Suppressor macrophage treated with lipopolysaccharide for 4 hours (primary cell): ENCODE measurements around the gene GCLC.
"Not testable (repeated sequence)": the region's sequence is repeated elsewhere in the genome, so short reads cannot be mapped to it uniquely, and the experiment has no call there.

ENCODE experiments used
- DNase-seq: peaks from one replicate; pipeline ENCODE4 v3.0.0-alpha.2; 2020

GCLC gene

DNA sequence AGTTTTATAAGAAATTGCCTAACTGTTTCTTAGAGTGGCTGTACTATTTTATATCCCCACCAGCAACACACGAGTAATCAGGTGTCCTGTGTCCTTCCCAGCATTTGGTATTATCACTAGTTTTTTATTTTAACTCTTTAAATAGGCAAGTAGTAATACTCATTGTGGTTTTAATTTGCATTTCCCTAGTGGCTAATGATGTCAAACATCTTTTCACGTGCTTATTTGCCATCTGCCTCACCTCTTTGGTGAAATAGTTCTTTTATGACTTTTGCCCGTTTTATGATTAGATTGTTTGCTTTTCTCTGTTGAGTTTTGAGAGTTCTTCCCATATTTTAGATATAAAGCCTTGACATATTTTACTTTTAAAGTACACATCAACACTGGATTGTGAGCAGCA, 57.8 kb downstream of the GCLC start:
- DNase-seq: no peak

DNA sequence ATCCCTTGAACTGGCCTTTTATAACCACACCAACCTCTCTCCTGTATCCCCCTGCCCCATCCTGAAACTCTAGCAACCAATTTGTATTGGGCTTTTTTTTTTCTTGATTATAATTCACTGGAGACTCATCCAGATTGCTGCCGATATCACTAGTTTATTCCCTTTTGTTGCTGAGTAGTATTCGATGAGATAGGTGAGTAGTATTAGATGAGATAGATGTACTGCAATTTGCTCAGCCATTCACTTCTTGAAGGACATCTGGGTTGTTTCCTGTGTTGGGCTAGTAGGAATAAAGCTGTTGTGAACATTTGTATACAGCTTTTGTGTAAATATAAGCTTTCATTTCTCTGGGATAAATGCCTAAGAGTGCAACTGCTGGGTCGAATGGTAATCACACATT, 58.2 kb downstream of the GCLC start:
- no peak for DNase-seq

DNA sequence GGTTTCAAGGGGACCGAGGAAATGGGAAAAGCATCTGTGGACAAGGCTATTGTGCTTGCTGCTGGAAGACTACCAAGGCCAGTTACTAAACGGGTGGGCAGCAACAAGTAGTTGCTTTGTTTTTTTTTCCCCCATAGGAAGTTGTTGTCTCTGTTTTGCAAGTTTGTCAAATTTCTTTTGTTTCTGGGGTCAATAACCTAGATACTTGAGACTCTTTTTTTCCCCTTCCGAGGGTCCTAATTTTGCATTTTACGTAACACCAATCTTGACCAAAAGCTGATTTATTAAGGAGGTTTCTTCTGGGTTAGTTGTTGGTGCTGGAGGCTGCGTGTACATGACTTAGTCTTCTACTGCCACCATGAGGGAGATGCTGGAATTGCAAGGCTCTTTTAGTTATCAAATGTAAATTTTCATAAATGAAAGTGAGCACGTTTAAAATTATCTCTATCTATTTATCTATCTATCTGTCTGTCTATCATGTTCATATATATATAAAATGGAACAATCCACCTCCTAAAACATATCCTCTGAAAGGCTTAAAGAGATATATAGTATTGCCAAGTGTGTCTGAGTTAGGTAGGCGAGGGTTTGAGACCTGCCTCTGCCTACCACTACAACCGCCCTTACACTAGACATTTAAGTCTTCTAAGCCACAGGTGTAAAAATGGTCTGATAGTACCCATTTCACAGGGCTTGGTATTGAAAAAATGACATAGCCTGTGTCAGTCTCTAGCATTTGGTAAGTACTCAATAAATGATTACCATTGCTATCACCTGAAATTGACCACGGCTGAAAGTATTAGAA, 60.2 kb downstream of the GCLC start:
- DNase-seq: peak; percentile 93

DNA sequence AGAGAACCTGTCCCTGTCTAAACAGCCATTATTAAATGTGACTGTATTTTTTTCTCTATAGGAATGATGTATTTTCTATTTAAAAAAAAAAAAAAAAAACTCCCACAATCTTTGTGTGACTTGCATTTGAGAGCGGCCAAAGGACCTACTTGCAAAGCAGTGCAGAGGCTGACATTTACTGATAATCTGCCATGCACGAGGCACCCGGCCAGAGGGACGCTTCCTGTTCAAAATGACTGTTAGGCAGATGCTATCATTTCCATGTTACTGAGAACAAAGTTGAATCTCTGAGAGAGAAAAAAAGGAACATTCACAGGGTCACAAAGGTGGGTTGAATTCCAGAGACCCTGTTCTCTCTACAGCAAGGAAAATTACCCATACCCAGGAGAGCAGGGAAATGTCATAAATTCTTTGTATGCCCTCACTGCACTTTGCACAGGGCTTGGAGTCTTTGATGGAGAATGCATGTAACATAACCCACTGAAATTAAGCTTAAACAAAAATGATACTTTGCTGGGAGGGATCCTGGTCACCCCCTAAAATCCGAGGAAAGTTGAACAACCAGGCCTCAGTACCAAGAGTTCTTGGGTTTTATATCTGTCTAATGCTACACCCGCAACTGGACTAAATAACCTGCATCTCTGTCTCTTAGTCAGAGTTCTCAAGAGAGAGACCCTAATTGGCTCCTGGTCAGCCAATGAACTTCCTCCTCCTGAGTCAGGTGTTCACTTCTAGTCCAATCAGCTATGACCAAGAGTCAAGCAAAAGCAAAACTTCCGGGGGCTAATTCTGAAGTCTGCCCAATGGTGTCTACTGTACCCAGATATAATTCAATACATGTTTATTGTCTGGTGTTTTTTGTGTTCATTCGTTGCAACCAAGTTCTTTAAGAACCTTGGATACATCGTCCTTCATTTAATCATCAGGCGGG, 61.2 kb downstream of the GCLC start:
- peak; percentile 75 for DNase-seq

DNA sequence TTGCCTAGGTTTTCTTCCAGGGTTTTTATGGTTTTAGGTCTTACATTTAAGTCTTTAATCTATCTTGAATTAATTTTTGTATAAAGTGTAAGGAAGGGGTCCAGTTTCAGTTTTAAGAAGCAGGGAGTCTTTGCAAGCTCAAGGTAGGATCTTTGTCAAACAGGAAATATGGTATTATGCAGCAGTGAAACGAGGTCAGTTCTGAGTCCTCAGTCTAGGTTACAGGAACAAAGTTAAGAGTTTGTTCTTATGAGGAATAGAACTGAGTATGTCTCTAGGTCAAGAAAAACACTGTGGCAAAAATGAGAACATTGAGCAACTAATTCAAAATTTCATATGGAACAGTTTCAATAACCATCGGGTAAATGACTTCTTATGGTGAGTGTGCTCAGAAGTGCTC, 63.6 kb downstream of the GCLC start:
- no peak for DNase-seq

DNA sequence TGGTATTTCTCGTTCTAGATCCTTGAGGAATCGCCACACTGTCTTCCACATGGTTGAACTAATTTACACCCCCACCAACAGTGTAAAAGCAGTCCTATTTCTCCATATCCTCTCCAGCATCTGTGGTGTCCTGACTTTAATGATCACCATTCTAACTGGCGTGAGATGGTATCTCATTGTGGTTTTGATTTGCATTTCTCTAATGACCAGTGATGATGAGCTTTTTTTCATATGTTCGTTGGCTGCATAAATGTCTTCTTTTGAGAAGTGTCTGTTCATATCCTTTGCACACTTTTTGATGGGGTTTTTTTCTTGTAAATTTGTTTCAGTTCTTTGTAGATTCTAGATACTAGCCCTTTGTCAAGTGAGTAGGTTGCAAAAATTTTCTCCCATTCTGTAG, 64.1 kb downstream of the GCLC start:
- DNase-seq: not testable (repeated sequence)

GRCh38 chr6:53479871-53480270, 65.0 kb downstream of the GCLC start:
- no peak for DNase-seq

DNA sequence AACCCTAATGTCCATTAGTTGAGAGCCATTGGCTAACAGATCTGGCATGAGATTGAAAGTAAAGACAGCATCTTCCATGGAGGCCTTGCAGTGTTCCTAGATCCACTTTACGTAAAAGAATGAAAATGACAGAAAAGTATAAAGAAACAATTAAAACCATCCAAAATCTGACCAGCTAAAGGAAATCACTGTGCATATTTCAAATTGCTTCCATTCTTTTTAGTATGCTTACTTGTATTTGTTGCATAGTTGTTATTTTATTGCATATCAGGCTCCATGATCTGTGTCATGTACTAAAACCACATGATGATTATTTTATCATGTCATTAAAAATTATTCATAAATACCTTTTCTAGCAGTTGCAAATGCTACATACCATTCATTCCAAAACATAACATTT, 67.9 kb downstream of the GCLC start:
- no peak for DNase-seq

GRCh38 chr6:53474010-53474409, 70.9 kb downstream of the GCLC start:
- no peak for DNase-seq

- DNase-seq: no peak
Measured at GRCh38 chr6:53469163-53469562, 75.7 kb downstream of the GCLC start.

DNA sequence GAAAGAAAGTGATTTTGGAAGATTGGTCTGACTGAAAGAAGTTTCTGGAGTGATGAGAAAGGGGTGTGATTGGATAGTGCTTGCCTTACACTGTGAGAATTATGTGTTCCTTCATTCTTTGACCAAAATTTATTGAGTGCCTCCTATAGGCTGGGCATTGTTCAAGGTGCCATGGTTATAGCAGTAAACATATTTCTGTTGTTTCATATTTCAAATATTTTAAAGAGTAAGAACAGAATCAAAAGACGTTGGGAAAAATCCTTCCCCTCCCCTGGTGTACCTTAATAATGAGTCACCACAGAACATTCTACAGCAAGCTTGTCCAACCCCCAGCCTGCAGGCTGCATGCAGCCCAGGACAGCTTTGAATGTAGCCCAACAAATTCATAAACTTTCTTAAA, 78.6 kb downstream of the GCLC start:
- DNase-seq: no peak

DNA sequence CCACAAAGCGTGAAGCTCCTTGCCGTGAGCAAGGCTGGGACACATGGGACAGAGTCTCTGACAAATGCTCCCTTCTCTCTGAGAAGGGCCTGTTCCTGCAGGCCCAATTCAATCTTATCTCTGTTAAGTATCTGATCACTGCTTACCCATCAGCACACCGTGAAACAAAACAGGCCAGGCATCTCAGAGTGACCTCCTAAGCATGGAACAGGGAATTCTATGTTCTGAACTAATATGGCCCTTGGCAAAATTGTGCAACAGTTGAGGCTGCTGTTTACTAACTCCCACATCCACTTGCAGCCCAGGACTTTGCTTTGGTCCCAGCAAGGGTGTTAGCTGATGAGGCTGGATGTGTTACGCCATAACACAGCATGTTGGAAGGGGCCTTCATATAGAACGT, 79.2 kb downstream of the GCLC start:
- peak; percentile 27 for DNase-seq

DNA sequence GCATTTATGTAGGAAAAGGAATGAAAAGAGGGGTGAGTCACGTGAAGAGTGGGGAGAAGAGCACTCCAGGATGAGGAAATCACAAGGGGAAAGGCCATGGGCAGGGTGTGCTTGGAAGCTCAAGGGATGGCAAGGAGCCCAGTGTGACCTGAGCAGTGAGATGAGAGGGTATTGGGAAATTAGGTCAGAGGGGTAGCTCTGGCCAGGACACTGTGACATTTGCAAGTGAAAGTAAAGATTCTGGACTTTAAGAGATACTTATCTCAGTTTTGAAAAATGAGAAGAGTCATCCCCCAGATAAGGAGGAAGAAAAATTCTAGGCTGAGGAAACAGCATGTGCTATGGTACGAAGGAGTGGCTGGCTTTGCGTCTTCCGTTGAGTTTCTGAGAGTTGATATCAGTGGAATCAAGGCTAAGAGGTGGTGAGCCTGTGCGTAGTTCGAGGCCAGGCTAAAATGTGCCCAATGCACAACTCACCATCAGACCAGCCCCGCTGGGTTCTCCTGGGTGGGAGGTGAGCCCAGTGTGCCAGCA, 79.9 kb downstream of the GCLC start:
- peak; percentile 93 for DNase-seq

DNA sequence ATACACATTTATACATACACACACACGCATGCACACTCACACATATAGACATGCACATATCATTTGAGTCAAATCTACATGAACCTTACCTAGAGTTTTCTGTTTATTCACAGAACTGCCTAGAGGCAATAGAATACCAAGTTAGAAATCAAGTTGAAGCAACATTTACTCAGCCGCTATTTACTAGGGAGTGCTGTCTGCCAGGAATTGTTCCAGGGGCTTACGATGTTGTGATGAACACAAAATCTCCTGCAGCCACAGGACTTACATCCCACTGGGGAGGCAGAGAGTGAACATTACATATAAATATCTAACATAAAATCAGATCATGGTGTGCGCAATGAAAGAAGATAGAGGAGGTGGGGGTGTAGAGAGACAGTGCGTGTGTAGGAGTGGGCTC, 80.4 kb downstream of the GCLC start:
- no peak for DNase-seq

- peak; percentile 61 for DNase-seq
Measured at GRCh38 chr6:53461696-53462095, 83.2 kb downstream of the GCLC start.

GRCh38 chr6:53461041-53461656, 83.8 kb downstream of the GCLC start:
- DNase-seq: peak; percentile 90

DNA sequence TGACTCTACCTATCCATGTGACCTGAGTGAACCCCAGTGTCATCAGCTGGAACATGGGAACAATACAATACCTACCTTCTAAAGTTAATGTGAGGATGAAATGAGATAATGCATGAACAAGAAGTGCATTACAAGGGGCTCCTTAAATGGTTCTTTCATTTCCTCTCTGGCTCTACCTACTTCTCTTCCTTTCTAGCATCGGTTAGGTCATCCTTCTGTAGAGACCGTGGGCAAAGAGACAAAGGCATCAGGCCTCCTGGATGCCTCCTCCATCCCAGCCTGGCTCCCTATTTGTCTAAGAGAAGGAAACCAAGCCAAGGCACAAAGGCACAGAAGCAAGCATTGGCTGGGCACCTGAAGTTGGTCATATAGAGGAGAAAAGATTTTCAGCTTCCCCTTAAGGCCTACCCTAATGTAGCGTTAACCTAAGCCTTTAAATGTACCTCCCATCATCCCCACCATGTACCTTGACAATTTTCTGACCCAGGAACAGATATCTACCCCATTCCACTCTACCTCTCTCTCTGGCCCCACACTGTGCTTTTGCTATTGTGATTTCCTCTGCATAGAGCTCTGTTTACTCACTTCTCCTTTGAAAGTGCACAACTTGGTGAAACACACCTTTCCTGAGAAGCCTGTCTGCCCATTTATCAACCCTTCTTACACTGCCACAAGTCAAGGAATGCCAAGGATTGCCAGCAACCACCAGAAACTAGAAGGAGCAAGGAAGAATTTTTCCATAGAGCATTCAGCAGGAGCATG, 86.6 kb downstream of the GCLC start:
- peak; percentile 34 for DNase-seq

GRCh38 chr6:53456809-53457208, 88.1 kb downstream of the GCLC start:
- DNase-seq: no peak

- no peak for DNase-seq
Measured at GRCh38 chr6:53455678-53456077, 89.2 kb downstream of the GCLC start.

DNA sequence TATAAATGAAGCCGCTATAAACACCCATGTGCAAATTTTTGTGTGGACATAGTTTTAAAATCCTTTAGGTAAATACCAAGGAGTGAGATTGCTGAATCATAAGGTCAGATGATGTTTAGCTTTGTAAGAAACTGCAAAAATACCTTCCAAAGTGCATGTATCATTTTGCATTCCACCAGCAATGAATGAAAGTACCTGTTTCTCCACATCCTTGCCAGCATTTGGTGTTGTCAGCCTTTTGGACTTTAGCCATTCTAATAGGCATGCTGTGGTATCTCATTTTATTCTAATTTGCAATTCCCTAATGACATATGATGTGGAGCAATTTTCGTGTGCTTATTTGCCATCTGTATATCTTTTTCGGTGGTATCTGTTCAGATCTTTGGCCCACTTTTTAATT, 93.7 kb downstream of the GCLC start:
- DNase-seq: no peak

GRCh38 chr6:53447865-53448264, 97.0 kb downstream of the GCLC start:
- DNase-seq: no peak
